ENCODE measurements around the gene WDR59. TPM values are rescaled to one million over a fixed set of nuclear protein-coding genes. Genes with fewer than 3 reads are reported as not detected.

Gene WDR59
- total RNA-seq, 2 donors from 2014 or later = 46.5 to 48.3 TPM

DNA sequence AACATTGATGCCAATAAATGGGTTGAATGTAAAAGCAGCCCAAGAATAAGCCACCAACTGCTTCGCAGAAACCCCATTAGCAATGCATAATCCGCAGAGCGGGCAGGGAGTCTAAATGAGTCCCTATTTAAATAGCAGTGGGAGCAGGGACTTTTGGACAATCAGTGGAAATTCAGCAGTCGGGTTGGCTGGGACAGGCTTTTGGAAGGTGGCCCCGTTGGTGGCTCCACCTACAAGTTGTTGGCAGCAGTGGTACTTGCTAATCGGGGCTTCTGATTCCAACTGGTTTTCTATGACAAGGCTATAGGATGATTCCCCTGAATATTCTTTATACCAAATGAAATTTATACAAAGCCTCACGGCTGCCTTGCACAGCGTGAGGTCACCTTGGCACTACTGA is 86.3 kb downstream of the WDR59 start:
- no peaks in the 10 kb centered on the region for H3K36me3 ChIP-seq
- no peak overlapping the region for H3K27ac ChIP-seq
- no peak overlapping the region for H3K9ac ChIP-seq (ENCODE audit: low read depth in 2 of 2, low read length in 2 of 2)
- no peak for DNase-seq
- no peak overlapping the region for H3K4me3 ChIP-seq
- H3K9me3 ChIP-seq = no peaks in the 10 kb centered on the region
- TF ChIP-seq, protein P1, sequence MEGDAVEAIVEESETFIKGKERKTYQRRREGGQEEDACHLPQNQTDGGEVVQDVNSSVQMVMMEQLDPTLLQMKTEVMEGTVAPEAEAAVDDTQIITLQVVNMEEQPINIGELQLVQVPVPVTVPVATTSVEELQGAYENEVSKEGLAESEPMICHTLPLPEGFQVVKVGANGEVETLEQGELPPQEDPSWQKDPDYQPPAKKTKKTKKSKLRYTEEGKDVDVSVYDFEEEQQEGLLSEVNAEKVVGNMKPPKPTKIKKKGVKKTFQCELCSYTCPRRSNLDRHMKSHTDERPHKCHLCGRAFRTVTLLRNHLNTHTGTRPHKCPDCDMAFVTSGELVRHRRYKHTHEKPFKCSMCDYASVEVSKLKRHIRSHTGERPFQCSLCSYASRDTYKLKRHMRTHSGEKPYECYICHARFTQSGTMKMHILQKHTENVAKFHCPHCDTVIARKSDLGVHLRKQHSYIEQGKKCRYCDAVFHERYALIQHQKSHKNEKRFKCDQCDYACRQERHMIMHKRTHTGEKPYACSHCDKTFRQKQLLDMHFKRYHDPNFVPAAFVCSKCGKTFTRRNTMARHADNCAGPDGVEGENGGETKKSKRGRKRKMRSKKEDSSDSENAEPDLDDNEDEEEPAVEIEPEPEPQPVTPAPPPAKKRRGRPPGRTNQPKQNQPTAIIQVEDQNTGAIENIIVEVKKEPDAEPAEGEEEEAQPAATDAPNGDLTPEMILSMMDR (IDR thresholded peaks at IDR 0.05) = no peak
- H3K27me3 ChIP-seq = no peaks in the 10 kb centered on the region
- H3K4me1 ChIP-seq = no peaks in the 10 kb centered on the region
- intact Hi-C loops (cut with DNase I) = no loop called here

DNA sequence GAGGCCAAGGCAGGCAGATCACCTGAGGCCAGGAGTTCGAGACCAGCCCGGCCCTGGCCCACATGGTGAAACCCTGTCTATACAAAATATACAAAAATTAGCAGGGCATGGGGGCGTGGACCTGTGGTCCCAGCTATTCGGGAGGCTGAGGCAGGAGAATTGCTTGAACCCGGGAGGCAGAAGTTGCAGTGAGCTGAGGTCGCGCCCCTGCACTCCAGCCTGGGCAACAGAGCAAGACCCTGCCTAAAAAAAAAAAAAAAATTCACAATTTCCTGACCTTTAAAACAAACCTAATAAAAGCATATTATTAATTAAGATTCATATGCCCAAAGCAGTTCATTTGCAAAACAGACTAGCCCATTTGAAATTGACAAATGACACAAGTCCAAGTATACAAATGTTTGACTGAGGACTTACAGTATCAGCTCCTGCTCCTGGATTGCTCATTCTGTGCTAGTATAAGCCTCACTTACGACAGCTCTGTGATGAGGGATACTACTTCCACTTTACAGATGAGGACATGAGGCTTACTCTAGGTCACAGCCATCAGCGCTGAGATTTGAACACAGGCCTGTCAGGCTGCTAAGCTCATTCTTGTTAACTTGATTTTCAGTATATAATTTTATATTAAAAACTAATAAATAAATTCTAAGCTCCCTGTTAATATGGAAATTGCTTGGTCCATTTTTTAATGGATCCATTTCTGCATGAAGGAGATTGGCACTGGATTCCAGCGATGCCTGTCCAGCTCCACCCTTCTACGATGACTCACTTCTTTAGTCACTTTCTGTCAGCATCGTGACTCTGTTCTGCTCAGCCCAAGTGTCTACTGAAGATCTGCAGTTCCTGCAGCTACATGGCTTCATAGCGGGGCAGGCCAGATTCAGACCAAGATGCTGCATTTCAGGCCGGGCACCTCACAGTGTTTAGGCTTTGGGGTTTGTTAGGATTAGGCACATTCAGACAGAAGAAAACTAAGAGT is 88.2 kb downstream of the WDR59 start:
- no peak overlapping the region for H3K4me3 ChIP-seq
- H3K4me1 ChIP-seq = no peaks in the 10 kb centered on the region
- no peak overlapping the region for H3K27ac ChIP-seq
- no peak for DNase-seq
- no peak overlapping the region for H3K9ac ChIP-seq (ENCODE audit: low read depth in 2 of 2, low read length in 2 of 2)
- no peaks in the 10 kb centered on the region for H3K36me3 ChIP-seq
- TF ChIP-seq, protein P1 (IDR thresholded peaks at IDR 0.05) = no peak
- H3K27me3 ChIP-seq = no peaks in the 10 kb centered on the region
- intact Hi-C loops (cut with DNase I) = no loop called here
- H3K9me3 ChIP-seq = no peaks in the 10 kb centered on the region

DNA sequence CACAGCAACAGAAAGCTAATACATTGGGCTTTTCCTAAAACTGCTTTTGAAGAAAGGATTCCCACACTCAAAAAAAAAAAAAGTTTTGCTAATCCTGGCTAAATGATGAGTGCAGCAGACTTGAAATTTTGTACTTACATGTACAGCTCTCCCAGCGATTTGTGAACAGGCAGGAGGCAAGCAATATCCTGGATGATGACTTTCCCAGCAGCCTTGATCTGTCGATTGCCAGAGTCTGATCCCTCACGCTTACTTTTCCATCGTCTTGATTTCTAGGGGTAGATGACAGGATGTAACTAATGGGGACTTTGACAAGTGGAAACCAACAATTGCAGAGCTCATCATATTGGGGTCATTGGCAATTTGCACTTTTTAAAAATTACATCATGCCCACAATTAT is 91.4 kb downstream of the WDR59 start:
- TF ChIP-seq, protein P1 (IDR thresholded peaks at IDR 0.05) = no peak
- Histone ChIP-seq H3K9me3 (no peaks in the 10 kb centered on the region), H3K4me3 (no peak overlapping the region), H3K27ac (no peak overlapping the region), H3K27me3 (no peaks in the 10 kb centered on the region), H3K36me3 (no peaks in the 10 kb centered on the region), H3K9ac (ENCODE audit: low read depth in 2 of 2, low read length in 2 of 2) (no peak overlapping the region), H3K4me1 (no peaks in the 10 kb centered on the region)
- intact Hi-C loops (cut with DNase I) = no loop called here
- no peak for DNase-seq

DNA sequence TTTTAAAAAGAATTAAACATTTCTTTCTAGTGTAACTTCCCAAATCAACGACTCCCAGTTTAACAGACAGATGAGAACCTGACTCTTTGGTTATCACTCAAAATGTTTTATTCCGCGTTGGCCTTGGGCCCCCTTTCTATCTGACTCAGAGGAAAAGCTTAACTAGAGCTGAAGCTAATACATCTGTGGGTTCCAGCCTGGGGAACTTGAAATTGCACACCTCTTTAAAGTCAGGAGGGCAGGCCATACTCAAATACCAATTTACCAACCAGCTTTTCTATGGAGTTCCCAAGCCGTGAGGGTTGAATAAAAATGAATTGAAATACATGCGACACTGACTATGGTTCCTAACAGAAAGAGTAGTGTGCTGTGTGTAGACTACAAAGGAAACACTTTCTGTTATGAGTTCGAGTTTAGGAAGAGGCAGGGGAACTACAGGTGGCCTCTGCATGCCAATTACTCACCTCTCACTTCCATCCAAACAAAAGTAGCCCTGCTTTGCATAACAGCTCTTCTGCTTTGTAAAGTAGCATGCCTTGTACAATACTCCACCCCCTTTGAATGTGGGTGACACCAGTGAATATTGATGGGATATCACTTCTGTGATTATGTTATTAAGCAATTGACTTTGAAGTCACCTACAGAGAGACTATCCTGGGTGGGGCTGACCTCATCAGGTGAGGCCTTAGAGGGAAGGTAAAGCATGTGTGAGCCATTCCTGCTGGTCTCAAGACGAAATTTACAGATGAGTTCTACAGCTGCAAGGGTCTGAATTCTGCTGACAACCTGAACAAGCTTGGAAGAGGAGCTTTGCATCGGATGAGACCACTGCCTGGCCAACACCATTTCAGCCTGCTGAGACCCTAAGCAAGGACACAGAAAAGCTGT is 92.1 kb downstream of the WDR59 start:
- no peak overlapping the region for H3K27ac ChIP-seq
- no peak for DNase-seq
- no peaks in the 10 kb centered on the region for H3K36me3 ChIP-seq
- H3K27me3 ChIP-seq = no peaks in the 10 kb centered on the region
- H3K9me3 ChIP-seq = no peaks in the 10 kb centered on the region
- no peaks in the 10 kb centered on the region for H3K4me1 ChIP-seq
- intact Hi-C loops (cut with DNase I) = no loop called here
- no peak overlapping the region for H3K9ac ChIP-seq (ENCODE audit: low read depth in 2 of 2, low read length in 2 of 2)
- TF ChIP-seq, protein P1 (IDR thresholded peaks at IDR 0.05) = no peak
- H3K4me3 ChIP-seq = no peak overlapping the region

DNA sequence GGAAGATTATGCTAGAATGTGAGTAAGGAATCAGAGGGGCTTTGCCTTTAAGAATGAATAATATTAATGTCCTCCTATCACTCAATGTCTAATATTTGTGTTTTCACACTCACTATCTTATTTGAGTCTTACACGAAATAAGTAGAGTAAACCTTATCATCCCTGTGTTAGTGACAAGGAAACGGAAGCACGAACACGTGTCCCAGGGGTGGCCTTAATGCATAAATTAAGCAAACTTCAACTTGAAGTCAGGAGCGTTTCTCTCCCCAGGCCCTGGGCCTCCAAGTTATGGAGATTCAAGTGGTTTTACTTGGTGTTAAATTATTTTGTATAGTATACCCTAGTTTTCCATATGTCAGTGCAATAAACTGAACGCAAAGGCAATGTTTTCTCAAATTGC is 96.0 kb downstream of the WDR59 start:
- Histone ChIP-seq H3K27me3 (no peaks in the 10 kb centered on the region), H3K36me3 (peaks cover 5% of the 10 kb centered on the region), H3K9me3 (no peaks in the 10 kb centered on the region), H3K4me1 (no peaks in the 10 kb centered on the region), H3K27ac (no peak overlapping the region), H3K4me3 (no peak overlapping the region), H3K9ac (ENCODE audit: low read depth in 2 of 2, low read length in 2 of 2) (no peak overlapping the region)
- TF ChIP-seq, protein P1 (IDR thresholded peaks at IDR 0.05) = no peak
- intact Hi-C loops (cut with DNase I) = no loop called here
- no peak for DNase-seq
